ENCODE data around the gene TRAPPC4. TPM values are rescaled to one million over a fixed set of nuclear protein-coding genes. Genes with fewer than 3 reads are reported as not detected.
"Not testable (repeated sequence)": the region's sequence is repeated elsewhere in the genome, so short reads cannot be mapped to it uniquely, and the experiment has no call there.

Gene TRAPPC4
- total RNA-seq, 1 donor from 2014 or later: 42.4 TPM

- no peak for ATAC-seq
Measured at GRCh38 chr11:119014209-119014924, 4.2 kb upstream of the TRAPPC4 start.

DNA sequence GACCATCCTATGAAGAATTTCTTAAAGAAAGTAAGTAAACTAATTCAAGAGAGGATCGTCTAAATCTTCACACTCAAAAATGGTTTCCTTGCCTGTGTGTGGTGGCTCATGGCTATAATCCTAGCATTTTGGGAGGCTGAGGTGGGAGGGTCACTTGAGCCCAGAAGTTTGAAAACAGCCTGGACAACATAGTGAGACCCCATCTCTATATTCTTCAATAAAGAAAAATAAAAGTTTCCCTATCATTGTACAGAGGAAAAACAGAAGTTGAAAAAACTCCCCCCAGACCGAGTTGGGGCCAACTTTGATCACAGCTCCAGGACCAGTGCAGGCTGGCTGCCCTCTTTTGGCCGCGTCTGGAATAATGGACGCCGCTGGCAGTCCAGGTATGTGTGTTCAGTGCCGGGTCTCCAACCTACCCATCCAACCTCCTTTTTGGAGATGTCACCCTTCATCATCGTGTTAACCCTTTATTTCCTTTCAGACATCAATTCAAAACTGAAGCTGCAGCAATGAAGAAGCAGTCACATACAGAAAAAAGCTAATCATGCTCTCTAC, 3.4 kb upstream of the TRAPPC4 start:
- ATAC-seq: no peak

DNA sequence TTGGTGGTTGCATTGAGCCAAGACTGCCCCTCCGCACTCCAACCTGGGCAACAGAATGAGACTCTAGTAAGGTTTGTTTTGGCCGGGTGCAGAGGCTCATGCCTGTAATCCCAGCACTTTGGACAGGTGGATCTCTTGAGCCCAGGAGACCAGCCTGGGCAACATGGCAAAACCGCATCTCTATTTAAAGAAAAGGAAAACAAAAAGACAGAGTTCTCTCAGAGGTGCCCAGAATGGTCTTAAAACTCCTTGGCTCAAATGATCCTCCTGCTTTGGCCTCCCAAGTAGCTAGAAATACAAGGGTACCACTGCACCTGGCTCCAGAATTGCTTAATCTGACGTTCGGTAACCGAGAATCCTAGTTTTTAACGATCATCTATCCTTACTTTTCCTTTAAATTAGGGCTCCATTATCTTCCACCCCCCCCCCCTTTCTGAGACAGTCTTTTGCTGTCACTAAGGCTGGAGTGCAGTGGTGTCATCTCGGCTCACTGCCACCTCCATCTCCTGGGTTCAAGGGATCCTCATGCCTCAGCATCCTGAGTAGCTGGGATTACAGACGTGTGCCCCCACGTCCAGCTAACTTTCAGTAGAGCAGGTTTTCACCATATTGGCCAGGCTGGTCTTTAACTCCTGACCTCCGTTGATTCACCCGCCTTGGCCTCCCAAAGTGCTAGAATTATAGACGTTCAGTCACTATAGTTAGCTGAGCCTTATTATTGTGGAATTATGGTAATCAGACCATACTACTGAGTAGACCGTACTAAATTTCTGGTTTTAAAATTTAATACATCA, 2.2 kb upstream of the TRAPPC4 start:
- no peak for ATAC-seq

GRCh38 chr11:119017377-119017776, 1.2 kb upstream of the TRAPPC4 start:
- ATAC-seq: not testable (repeated sequence)

DNA sequence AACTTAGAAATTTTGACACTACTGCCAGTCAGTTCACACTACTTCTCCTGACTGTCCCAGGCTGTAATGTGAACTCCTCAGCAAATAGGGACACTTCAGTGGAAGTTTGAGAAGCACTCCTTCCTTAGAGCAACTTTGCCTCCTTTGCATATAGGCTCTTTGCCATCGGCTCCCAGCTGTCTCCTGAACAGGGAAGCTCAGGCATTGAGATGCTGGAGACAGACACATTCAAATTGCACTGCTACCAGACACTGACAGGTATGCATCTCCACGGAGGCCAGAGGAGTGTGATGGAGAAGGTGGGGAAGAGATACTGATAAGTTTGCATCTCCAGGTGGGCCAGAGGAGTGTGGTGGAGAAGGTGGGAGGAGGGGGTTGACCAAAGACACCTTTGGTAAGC, 1.4 kb downstream of the TRAPPC4 start:
- no peak for ATAC-seq

DNA sequence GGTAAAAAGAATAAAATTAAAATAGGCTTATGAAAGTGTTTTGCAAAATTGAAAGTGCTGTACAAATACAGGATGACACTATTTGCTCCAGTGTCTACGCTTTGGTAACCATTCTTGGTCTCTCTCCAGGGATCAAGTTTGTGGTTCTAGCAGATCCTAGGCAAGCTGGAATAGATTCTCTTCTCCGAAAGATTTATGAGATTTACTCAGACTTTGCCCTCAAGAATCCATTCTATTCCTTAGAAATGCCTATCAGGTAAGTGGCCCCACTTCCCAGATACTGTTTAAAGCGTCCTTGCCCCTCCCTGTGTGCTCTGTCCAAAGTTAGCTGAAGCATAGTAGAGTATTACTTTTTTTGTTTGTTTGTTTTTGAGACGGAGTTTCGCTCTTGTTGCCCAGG, 3.1 kb downstream of the TRAPPC4 start:
- no peak for ATAC-seq

- ATAC-seq: no peak
Measured at GRCh38 chr11:119023741-119024140, 5.2 kb downstream of the TRAPPC4 start.

- ATAC-seq: no peak
Measured at GRCh38 chr11:119024430-119025098, 6.0 kb downstream of the TRAPPC4 start.

DNA sequence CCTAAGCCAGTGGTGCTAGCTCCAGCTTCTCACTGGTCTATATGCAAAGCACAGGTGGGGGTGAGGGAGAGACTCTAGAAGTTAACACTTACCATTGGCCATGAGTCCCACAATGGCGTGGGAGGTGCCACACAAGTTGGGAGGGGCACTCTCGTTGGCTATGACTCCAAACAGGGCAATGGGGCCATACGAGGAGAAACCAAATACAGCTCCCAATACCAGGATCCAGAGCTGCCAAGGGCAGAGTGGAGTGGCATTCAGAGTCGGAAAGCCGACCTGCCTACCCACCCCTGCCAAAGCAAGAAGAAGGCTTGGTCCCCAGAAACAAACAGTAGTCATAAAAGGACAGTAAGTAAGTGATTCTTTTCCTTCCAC, 6.5 kb downstream of the TRAPPC4 start:
- ATAC-seq: no peak

DNA sequence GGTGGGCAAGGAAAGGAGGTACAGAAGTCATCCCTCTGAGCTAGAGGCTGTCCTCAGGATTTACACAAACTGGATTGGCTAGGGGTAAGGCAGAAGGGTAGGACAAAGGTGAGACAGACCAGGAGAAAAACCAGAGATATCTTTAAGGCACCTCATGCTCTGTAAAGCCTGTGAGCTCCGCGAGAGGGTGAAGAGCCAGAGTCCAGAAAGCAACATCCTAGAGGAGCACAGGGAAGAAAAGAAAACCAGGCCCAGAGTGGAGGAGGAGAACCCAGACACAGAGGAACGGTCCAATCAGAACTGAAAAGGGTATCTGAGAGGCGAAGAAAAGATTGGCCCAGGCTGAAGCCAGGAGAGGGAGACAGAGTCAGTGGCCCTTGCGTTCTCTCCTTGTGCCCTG, 7.0 kb downstream of the TRAPPC4 start:
- ATAC-seq: no peak

DNA sequence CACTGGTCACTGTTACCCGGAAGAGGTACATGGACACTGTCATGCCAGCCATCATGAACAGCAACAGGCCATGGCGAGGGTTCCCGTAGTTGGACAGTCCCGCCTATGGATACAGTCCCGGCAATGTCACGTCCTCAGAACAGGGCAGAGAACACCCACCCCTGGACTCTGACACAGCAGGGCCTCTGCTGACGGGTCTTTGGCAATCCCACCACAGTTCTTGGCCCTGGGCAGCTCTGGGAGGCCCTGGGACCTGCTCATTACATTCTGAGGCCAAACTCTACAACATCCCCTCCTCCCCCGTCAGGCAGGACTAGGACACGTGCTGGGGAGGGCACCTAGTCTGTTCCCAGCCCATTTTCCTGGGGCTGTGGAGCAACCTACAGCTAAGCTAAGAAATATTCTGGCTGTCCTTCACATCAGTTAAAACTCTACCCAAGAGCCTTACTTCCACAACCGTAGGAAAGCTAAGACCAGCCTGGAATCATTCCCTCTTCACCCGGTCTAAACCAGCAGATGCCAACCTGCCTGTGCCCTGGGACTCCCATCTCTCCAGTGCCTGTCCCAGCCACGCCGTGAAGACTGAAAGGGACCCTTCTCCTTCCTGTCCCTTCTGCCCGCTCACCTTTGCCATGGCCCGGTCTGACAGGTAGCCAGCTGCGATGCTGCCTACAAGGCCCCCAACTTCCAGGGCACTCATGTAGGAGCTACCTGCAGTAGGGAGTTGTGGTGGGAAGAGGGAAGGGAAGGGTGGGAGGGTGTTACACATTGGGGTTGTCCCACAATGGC, 7.6 kb downstream of the TRAPPC4 start:
- no peak for ATAC-seq

DNA sequence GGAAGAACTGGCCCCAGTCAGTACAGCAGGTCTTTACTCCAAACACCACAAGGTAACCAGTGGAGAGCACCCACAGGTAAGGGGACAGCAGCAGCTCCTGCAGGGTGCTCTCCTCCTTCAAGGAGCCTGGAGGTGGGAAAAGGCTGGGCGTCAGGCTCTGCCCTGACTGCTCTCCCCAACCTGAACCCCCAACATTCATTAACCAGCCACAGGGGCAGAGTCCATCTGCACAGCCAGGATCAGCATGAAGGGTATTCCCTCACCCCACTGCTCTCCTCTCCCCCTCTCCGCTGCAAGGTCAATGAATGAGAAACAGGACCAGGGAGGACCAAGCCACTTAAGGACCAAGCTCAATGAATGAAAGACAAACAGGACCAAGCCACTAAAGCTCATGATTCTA, 8.4 kb downstream of the TRAPPC4 start:
- no peak for ATAC-seq

DNA sequence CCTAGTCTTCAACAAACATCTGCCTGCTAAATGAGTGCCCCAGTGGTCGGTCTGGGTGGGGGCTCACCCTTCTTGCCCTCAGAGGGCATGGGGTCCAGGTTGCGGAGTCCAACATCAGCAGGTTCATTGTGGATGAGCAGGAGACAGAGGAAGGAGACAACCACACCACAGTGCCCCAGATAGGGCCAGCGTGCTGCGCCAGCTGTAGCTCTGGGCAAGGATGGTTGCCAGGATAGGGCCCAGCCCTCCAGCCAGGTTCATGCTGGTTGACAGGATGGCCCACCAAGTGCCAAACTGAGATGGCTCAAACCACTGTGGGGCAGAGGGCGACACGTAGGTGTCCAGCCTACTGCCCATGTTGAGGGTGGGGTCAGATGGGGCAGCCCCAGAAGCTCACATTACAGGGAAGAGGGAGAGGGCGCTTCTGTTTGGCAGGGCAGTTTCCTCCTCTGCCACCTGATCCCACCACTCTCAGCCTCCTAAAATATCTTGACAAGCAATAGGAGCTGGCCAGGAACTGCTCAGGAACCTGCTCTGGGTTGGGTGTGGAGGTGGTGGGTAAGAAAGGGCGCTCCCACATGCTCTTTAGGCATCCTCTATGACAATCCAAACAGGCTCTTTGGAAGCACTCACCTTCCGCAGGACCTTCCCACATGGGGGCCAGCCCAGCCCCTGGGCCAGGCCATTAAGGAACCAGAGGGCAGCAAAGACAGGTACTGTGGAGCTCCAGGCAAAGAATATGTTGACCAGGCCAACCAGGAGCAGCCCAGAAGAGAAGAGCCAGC, 9.2 kb downstream of the TRAPPC4 start:
- ATAC-seq: no peak

DNA sequence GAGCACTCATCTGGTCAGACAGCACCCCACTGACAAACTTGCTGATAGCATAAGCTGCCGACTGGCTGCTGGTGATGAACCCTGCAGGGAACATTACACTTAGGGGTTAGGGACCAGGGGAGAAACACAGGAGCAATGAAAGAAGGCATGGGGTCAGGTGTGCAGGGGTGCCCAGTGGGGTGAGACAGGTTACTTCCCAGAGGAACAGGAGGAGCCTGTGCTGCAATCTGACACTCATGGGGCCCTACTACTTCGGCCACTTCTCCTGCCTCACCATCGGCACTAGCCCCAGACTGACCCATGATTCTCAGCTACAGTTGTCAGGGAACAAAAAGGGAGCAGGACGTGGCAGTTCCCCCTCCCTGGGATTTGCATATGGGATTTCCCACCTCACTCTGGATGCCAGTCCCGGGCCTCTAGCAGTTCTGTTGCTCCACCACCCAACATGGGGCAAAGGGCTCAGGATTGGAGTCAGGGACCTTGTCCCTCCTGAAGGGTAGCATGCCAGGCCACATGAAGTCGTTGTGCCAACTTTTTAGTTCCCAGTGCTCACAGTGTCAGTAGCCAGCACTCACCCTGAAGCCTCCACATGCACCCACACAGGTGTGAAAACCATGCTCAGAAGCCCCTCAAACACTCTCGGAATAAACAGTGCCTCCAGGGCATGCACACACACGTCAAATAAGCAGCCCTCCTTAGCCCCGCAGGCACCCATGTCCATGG, 9.9 kb downstream of the TRAPPC4 start:
- ATAC-seq: no peak

DNA sequence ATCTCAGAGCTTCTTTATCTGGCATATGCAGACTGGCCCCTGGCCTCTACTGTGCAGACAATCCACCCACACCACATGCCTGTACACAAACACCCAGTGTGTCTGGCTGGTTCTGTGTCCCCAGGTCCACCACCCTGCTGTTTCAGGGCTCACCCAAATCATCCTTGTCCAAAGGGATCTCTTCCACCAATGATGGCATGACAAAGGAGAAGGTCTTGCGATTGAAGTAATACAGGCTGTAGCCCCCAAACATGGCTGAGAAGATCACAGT, 10.4 kb downstream of the TRAPPC4 start:
- ATAC-seq: no peak

GRCh38 chr11:119029340-119030028, 10.9 kb downstream of the TRAPPC4 start:
- ATAC-seq: no peak

- peak; percentile 1 for ATAC-seq
Measured at GRCh38 chr11:119030029-119030328, 11.4 kb downstream of the TRAPPC4 start.

DNA sequence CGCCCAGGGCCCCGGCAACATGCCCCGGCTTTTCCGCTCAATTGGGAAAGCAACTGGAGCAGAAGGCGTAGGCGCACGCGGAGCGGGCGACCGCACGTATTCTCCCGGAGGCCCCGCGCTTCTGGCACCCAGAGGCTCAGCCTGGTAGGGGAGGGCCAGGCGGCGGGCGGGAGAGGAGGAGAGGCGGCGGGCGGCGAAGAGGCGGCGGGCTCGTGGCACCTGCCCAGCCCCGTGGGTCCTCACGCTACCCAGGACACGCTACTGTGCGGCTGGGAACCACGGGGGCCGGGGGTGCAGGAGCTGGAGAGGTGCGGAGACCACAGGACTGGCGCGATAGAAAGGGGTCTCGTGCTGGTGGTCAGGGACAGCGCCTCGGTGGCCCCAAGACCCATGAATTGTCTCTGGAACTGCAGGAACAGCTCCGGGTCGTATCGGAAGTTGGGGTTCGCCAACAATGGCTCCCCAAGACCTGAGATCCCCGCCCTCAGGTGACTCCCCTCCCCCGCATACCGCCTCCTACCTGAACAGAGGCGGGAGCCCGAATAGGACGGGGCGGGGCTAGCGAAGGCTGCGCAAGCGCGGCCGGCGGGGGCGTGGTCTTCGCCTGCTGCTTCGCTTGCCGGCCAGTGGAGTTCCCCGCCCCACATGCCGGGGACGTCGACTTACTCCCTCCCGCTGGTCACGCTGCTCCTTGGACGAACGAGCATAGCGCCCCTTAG, 11.9 kb downstream of the TRAPPC4 start, which contains the start of gene SLC37A4:
Gene SLC37A4, minus strand, starts transcription at position 549 of the 719 bp plus-strand sequence.
- peak; percentile 96 for ATAC-seq

- no peak for ATAC-seq
Measured at GRCh38 chr11:119031912-119032280, 13.3 kb downstream of the TRAPPC4 start.

GRCh38 chr11:119033421-119033820, 14.9 kb downstream of the TRAPPC4 start:
- ATAC-seq: not testable (repeated sequence)

Data from esophagus mucosa (tissue), 1 donor.